Upper lobe of left lung (tissue), 4 donors: ENCODE results near the gene ZNF8.

Experiments used
- CTCF ChIP-seq, 6 experiments: fragments of 450-650 bp in 4 of 6; fragments of 200-600 bp in 2 of 6; sonication (generic) in 2 of 6; IDR thresholded peaks; one replicate each; pipeline ENCODE4 v1.5.1; 2016 to 2019; ENCODE audit warnings: antibody characterized with exemption in 6 of 6
- EP300 ChIP-seq, 4 donors: sonication (generic); formaldehyde crosslinking; IDR thresholded peaks; one replicate each; pipeline ENCODE4 v1.5.1; 2017; ENCODE audit warnings: antibody characterized with exemption in 4 of 4, control low read depth in 2 of 4
- POLR2AphosphoS5 ChIP-seq, 2 donors: sonication (generic); formaldehyde crosslinking; IDR thresholded peaks; one replicate each; pipeline ENCODE4 v1.5.1; 2017; ENCODE audit warnings: antibody characterized with exemption in 2 of 2

DNA sequence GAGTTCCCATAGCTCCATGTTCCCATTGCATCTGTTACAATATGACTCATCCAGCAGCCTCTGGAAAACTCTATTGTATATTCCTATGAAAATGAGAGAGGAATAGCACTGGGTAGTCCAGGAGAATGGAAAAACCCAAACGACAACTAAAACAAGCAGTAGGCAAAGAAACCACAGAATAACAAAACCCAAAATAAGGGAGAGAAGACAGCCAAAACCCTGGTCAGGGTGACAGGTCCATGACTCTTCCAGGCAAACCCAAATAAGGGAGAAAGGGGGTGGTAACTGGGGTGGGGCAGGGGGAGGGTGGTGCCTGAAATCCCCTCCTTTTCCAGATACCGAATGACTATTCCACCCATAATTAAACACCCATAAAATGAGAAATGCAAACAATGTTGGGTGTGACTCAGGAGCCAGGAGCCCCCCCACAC, 4.0 kb upstream of the ZNF8 start:
- TF ChIP-seq EP300 (IDR thresholded peaks at IDR 0.05) (no peak), CTCF (IDR thresholded peaks at IDR 0.05) (no peak), POLR2AphosphoS5 (IDR thresholded peaks at IDR 0.05) (no peak)
